ENCODE measurements around the gene SYNGR2.
"Not testable (repeated sequence)": the region's sequence is repeated elsewhere in the genome, so short reads cannot be mapped to it uniquely, and the experiment has no call there.

Gene SYNGR2

DNA sequence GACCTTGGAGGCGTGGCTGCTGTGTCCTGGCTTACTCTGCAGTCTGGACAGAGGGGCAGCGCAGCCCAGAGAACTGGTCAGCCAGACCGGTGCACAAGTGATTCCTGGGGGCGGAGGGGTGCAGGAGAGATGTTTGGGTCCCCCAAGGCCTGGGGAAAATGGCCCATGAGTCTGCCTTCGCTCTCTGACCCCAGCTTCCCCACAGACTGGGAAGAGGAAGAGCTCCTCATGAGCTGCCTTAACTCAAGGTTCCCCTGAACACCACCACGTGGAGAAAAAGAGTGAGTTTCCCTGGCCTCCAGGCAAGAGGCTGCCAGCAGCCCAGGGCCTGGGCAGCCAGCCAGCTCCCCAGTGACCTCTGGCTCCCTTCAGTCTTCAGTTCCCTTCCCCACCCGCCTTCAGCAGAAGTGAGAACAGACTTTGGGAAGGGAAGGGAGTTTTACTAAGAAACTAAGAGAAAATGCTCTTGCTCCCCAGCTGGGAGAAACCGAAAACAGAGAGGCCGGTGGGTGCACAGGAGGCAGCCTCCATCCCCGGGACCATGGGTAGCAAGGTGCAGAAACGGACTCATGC lies 24.1 kb upstream of the SYNGR2 start:
- no peak for DNase-seq

DNA sequence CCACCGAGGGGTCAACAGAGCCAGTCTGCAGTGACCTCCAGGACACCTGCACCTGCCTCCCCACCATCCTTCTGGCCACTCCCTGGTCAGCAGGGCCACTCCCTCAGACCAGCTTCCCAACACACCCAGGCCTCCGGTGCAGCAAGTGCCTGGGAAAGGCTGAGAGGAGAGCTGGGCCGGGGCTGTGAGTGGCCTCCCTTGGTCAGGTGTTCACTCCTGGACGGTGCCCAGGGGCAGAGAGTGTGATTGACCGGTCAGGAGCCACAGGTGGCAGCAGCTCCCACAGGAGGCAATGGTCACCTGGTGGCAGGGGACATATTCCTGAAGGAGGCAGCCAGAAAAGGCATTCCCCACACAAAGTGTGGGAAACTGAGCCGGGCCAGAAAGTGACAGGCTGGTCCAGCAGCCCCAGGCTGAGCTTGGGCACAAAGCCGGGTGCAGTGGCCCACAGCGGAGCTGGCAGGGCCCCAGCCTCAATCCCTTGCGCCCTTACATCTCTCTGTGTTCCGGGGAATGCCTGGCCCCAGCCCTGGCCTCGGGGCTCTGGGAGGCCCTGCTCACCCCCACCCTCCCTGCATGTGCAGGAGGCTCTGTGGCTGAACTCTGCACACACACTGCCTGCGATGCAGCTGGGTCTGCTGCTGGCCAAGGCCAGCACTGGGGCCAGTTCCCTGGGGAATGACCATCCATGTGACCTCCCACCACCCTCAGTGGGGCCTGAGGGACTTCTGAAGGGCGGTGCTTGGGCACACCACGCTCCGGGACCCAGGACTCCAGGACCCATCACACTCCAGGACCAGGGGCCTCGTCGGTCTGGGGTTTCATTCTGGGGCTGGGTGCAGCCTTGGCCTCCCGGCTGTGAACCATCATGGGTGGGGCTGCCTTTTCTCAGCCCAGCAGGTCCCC lies 23.4 kb upstream of the SYNGR2 start:
- no peak for DNase-seq

DNA sequence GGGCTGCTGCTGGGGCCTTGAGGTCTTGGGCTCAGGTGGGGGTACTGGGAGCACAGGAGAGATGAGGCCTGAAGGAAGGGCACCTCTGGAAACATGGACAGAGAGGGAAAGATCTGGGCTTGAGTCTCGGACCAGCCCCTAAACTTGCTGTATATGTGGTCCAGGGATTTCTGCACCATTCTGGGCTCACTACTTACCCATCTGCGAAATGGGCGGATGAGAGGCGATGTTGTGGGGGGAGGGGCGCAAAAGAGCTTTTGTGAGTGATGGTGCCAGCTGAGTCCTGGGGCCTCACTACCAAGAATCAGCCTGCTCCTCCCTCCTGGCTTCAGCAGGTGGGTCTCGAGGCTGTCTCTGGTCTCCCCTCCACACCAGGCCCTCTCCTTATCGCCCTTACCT lies 21.9 kb upstream of the SYNGR2 start:
- no peak for DNase-seq

DNA sequence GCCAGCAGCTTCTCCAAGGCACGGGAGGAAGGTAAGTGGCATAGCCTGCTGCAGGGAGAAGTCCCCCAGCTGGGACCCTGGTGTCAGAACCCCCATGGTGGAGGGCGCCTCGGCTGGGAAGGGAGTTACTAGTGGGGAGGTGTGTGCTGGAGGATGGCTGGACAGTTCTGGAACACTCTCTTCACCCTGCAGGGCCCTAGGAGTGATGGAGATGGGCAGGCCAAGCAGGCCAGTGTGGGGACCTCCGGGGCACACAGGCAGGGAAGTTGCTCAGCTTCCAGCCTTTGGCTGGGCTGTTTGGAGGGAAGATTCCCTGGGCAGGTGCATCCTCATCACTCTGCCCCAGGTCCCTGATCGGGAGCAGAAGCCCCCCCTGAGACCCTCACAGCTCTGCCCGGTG lies 21.5 kb upstream of the SYNGR2 start:
- DNase-seq, result no peak

DNA sequence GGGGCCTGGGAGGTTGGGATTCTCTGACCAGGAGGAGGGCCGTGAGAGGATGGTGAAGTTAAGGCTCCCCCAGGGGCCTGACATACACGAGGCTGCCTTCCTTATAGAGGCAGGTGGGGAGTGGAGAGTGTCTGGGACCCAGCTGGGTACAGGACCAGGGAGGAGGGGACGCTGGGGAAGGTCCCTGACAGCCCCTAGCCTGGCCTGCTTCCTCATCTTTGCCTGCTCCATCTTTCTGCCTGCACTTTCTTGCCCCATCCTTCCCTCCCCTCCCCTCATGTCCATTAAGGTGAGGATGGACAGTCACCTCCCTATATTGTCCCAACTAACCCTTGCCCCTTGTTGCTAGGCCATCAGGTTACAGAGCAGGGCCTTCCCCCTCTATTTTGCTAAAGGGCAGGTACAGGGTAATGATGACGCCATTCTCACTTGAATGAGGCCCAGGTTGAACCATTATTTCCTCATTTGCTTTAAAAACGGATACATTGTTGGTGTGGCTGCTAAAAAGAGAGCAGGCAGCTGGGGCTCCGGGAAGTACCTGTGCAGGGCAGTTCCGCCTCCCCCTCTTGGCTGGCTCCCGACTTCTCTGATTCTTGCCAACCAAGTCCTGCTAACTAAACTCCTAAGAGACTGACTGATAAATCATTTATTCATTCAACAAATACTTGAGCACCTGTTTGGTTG lies 20.9 kb upstream of the SYNGR2 start:
- DNase-seq, result no peak

DNA sequence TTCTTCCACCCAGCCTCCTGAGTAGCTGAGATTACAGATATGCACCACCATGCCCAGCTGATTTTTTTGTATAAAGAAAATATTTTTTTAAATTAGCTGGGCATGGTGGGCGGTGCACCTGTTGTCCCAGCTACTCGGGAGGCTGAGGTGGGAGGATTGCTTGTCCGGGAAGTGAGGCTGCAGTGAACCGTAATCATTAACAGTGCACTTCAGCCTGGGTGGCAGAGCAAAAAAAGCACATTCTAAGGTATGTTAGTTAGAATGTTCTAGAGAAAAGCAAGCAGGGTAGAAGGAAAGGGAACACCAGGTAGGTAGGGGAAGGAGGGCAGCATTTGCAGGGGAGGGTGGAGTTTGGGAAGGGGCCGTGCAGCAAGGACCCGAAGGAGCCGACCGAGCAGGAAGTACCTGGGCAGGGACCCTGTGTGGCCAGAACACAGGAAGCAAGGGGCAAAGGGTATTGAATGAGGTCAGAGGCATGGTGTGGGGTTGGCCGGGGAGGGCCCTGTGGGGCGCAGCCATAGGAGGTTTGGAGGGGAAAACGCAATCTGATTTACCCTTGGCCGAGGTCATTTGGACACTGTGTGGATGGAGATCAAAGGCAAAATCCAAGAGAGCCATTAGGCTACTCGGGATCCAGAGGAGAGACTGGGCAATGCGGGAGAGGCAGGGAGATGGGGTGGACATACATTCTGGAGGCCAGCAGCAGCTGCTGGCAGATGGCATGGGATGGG lies 19.9 kb upstream of the SYNGR2 start:
- DNase-seq, result no peak

DNA sequence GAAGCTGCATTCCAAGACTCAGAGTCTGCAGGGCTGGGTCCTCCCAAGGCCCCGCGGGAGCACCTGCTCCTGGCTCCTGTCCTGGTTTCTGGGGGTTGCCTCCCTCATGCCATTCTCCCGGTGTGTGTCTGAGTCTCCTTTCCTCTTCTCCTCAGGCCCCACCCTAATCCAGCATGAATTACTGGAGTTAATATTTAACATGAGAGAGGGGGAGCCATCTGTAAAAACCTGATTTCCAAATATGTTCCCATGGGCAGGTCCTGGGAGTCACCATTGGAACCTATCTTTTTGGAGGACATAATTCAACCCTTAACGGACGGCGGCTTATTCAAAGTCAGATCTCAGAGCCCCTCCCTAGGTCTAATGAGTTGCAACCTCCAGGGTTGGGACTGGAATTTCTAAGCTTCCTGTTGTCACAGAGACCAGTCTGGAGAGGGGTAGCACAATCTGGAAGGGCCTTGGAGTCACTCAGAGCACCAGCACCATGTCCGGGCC lies 16.8 kb upstream of the SYNGR2 start:
- DNase-seq, result no peak

DNA sequence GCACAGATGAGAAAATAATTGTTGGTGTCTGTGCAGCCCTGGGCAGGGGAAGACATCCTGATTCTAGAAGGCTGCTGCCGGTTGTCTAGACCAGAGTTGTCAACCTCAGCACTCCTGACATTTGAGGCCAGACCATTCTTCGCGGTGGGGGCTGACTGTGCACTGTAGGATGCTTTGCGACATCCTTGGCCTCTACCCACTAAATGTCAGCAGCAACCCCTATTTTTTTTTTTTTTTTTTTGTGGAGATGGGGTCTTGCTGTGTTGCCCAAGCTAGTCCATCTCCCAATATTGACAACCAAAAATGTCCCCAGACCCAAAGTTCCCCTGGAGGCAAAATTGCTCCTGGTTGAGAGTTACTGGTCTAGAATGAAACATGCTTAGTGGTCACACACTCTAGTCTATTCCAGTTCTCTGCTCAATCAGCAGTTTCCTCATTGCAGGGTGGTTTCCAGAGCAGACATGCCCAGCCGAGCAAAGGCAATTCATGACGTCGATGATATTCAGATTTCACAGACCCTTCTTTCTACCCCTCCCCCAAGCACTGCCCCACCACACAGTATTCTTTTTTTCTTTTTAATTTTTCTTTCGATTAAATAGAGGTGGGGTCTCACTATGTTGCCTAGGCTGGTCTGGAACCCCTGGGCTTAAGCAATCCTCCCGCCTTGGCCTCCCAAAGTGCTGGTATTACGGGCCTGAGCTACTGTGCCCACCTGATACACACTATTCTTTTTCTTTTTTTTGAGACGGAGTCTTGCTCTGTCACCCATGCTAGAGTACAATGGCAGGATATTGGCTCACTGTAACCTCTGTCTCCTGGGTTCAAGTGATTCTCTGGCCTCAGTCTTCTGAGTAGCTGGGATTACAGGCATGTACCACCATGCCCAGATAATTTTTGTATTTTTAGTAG lies 13.2 kb upstream of the SYNGR2 start:
- no peak for DNase-seq

DNA sequence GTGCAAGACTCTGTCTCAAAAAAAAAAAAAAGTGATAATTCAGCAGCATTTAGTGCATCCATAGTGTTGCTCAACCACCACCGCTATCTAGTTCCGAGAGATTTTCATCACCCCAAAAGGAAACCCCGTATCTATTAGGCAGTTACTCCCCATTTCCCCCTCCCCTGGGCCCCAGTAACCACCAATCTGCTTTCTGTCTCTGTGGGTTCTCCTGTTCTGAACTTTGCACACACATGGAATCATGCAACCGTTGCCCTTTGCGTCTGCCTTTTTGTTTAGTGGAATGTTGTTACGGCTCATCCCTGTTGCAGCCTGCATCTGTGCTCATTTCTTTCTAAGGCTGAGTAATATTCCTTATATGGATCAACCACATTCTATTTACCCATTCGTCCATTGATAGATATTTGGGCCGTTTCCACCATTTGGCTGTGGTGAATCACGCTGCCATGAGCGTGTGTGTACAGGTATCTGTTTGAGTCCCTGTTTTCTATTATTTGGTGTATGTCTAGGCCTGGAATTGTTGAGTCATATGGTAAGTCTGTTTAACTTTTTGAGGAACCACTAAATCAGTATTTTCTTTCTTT lies 8.7 kb upstream of the SYNGR2 start:
- no peak for DNase-seq

DNA sequence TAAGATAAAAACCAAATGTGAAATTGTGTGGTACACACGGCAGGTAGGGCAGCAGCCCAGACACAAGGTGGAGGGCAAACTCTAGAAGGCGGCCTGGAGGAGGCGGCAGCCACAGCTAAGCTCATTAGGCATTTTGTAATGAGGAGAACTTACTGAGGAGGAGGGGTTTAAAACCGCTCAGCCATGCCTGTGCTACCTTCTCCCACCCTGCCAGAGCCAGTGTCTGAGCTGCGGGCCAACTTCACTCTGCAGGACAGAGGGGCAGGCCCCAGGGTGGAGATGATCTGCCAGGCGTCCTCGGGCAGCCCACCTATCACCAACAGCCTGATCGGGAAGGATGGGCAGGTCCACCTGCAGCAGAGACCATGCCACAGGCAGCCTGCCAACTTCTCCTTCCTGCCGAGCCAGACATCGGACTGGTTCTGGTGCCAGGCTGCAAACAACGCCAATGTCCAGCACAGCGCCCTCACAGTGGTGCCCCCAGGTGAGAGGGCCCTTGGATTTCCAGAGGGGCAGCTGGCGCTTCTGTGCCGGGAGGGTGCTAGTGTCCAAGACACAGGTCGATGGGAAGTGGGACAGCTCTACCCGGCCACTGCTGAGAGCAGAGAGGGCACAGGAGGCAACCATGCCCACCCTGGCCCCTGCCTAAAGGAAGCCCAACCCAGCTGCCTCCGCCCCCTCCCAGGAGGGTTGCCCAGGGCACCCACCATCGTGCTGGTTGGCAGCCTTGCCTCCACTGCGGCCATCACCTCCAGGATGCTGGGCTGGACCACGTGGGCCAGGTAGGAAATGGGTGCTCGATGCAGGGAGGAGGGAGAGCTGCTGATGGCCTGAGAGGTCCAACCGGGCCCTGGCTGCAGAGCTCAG lies 4.3 kb upstream of the SYNGR2 start:
- DNase-seq, result no peak

DNA sequence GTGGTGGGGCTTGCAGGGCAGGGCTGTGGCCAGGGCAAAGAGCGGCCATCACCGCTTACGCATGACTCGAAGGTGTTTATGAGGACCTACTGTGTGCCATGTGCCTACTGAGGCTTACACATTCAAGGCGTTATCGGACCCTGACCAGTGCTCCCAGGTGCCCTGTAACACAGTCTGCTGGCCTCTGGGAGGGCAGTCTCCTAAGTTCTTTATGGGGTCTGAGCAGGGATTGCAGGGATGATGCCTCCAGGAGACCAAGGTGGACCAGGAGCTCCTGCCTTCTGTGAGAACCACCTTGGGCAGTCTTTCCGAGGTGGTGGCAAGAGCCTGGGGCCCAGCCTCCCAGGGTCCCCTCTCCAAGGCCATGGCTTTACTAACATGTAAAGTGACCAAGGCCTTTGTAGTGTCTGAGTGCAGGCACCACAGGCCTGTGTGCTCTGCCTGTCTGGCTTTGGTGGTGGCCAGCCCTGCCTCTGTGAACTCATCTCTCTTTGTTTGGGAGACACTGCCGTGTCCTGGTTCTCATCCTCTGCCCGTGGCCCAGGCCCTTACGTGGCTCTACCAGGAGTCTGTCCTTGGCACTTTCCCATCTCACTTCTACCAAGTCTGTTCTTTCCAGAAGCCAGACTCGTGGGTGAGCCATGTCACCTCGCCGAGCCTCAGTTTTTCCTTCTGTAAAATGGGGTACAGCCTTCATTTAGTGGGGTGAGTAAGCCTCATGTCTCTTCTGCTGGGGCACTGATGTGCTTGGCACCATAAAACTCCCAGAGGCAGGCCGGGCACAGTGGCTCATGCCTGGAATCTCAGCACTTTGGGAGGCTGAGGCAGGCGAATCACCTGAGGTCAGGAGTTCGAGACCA lies 3.4 kb upstream of the SYNGR2 start:
- DNase-seq, result no peak

DNA sequence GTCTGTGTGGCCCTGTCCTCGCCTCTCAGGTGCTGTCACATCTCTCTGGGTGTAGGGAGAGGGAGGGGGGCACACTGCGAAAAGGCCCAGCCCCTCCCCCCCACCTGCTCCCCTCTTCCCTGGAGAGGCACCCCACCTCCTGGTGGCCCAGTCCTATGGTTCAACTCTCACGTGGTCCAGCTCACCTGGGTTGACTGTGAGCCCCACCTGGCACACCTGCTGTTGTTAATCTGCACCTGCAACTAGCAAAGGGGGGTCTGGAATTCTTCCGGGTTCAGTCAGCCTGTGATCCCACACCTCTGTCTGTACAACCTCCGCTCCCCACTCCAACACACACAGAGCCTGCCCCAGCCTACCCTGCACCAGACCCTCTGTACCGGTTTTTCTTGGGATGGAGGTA lies 2.0 kb upstream of the SYNGR2 start:
- peak; percentile 52 for DNase-seq

DNA sequence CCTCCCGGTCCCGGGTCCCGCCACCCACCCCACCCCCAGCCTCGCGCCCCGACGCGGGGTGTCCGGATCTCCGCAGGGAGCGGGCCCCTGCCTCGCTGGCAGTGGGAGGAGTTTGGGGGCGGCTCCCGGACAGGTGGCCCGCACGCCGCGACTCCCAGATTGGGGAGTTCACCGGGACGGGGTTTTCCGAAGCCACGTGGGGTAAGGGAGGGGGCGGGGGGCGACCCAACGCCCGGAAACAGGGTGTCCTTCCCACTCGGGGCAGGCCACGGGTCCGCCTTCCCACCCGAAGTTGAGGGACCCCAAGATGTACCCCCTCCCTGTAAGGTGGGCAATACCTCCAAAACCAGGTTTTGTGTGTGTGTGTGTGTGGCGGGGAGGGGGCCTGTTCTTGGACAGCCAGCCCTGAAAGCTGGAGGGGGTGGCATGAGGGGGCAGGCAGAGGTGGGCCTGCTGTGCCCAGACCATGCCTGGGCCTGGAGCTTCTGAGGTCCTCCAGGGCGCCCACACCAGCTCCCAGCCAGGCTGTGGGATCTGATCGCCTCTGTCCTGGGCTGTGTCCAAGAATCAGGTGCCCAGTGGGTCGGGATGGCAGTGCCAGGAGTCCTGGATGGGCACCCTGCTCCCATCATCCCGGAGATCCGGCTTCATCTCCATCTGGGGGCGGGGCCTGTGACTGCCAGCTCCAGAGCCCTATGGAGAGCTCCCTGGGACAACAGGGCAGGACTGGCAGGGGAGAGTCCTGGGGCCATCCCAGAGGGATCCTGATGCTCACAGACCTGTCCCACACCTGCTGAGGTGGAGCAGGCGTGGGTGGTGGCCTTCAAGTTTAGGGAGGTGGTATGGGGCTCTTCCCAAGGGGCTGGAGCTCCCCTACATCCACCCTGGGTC lies 767 bp downstream of the SYNGR2 start:
- DNase-seq, result peak; percentile 65

DNA sequence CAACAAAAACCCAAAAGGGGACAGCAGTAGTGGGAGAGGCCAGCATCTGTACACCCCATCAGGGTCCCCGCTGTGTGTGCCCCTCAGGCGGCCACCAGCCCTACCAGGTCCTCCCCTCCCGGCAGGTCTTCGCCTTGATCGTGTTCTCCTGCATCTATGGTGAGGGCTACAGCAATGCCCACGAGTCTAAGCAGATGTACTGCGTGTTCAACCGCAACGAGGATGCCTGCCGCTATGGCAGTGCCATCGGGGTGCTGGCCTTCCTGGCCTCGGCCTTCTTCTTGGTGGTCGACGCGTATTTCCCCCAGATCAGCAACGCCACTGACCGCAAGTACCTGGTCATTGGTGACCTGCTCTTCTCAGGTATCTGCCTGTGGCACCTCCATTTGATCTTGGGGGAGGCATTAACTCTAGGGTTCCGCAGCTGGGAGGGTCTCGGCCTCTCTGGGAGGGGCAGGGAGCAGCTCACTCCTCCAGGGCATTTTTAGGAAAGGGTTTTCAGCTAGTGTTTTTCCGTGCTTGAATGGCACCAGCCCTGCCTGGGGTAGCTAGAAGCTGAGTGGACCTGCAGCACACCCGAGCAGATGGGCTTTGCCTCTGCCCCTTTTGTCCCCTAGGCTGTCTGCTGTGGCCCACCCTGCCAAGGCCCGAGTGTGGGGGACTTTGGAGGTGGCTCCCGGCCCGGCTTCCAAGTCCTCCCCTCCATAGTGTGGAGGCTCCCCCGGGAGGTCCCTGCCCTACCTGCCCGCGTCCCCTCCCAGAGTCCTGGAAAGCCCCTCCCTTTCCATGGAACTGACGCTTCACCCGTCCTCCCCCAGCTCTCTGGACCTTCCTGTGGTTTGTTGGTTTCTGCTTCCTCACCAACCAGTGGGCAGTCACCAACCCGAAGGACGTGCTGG lies 2.6 kb downstream of the SYNGR2 start:
- no peak for DNase-seq

DNA sequence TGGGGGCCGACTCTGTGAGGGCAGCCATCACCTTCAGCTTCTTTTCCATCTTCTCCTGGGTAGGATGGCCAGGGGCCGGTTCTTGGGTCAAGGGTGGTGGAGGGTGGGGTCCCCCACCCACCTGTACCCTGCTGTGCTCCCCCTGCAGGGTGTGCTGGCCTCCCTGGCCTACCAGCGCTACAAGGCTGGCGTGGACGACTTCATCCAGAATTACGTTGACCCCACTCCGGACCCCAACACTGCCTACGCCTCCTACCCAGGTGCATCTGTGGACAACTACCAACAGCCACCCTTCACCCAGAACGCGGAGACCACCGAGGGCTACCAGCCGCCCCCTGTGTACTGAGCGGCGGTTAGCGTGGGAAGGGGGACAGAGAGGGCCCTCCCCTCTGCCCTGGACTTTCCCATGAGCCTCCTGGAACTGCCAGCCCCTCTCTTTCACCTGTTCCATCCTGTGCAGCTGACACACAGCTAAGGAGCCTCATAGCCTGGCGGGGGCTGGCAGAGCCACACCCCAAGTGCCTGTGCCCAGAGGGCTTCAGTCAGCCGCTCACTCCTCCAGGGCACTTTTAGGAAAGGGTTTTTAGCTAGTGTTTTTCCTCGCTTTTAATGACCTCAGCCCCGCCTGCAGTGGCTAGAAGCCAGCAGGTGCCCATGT lies 3.3 kb downstream of the SYNGR2 start:
- DNase-seq, result not testable (repeated sequence)

DNA sequence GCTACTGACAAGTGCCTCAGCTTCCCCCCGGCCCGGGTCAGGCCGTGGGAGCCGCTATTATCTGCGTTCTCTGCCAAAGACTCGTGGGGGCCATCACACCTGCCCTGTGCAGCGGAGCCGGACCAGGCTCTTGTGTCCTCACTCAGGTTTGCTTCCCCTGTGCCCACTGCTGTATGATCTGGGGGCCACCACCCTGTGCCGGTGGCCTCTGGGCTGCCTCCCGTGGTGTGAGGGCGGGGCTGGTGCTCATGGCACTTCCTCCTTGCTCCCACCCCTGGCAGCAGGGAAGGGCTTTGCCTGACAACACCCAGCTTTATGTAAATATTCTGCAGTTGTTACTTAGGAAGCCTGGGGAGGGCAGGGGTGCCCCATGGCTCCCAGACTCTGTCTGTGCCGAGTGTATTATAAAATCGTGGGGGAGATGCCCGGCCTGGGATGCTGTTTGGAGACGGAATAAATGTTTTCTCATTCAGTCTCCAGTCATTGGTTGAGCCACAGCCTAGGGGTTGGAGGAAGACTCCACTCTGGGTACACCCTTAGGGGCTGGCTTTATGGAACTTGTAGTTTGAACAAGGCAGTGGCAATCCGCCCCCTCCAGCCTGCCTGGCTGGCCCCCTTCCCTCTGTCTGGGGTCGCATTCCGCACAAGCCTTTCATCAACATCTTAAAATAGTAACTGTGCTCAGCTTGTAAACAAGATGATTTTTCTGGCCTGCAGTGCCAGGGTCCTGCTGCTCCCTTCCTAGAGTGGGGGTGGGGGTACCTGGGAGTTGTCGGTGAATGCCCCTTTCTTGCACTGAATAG lies 4.1 kb downstream of the SYNGR2 start:
- DNase-seq, result peak; percentile 31

All from NCI-H510A (cell line).